ENCODE data around the gene CNDP2. TPM values are rescaled to one million over a fixed set of nuclear protein-coding genes. Genes with fewer than 3 reads are reported as not detected.
A peak's percentile ranks its signal among the peaks of the same experiment; 100 is the strongest.

Gene CNDP2
- total RNA-seq, 1 donor from 2014 or later: 67.4 TPM

GRCh38 chr18:74482697-74483096 lies 13.5 kb upstream of the CNDP2 start:
- H3K27me3 ChIP-seq (ENCODE audit: control insufficient read depth, insufficient read depth, low read length): no peaks in the 10 kb centered on the region
- TF ChIP-seq CTCF (IDR thresholded peaks at IDR 0.05; ENCODE audit: insufficient read depth, low read length, severe bottlenecking): no peak
- no peak for FAIRE-seq

DNA sequence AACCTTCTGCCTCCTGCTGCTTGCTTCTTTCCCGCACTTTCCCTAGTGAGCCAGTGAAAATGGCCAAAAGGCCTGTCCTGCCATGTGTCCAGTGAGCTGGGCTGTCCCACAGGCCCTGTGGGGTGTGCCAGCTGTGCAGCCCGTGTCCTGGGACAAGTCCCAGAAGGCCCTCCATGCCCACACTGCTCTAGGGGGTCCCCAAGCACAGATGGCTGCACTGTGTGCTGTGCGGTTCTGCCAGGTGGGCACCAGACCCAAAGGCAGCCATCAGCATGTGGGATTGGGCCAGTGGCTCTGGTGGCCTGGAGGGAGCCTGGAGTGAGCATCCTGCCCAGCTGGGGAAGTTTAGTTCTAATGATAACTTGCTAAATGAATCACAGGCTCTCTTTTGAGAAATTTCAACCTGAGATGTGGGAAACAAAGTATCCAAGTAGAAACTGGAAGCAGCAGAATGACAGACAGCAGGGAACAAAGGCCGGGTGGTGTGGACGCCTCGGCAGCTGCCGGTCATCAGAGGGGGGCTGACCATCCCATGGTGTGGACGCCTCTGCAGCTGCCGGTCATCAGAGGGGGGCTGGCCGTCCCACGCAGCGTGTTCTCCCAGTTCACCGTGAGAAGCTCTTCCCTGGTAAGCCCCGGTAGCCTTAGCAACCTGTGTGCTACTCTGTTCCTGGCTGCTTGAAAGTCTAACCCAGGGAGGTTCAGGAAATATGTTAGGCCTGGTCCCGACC lies 9.9 kb upstream of the CNDP2 start:
- Histone ChIP-seq H3K27me3 (ENCODE audit: control insufficient read depth, insufficient read depth, low read length) (no peaks in the 10 kb centered on the region), H3K36me3 (ENCODE audit: control insufficient read depth, insufficient read depth, low read length) (no peaks in the 10 kb centered on the region), H3K4me3 (ENCODE audit: low read depth, low read length) (no peak overlapping the region)
- no peak for FAIRE-seq
- no peak for DNase-seq (ENCODE audit: low read depth)
- no peak for TF ChIP-seq CTCF (IDR thresholded peaks at IDR 0.05; ENCODE audit: insufficient read depth, low read length, severe bottlenecking)

More at GRCh38 chr18:74482697-74483096, 13.5 kb upstream of the CNDP2 start:
- H3K36me3 ChIP-seq (ENCODE audit: control insufficient read depth, insufficient read depth, low read length): no peaks in the 10 kb centered on the region
- no peak overlapping the region for H3K4me3 ChIP-seq (ENCODE audit: low read depth, low read length)
- DNase-seq (ENCODE audit: low read depth): no peak

GRCh38 chr18:74488354-74488753 lies 7.8 kb upstream of the CNDP2 start:
- FAIRE-seq: peak; percentile 36
- no peaks in the 10 kb centered on the region for H3K36me3 ChIP-seq (ENCODE audit: control insufficient read depth, insufficient read depth, low read length)
- H3K4me3 ChIP-seq (ENCODE audit: low read depth, low read length): no peak overlapping the region
- TF ChIP-seq CTCF (IDR thresholded peaks at IDR 0.05; ENCODE audit: insufficient read depth, low read length, severe bottlenecking): no peak
- H3K27me3 ChIP-seq (ENCODE audit: control insufficient read depth, insufficient read depth, low read length): no peaks in the 10 kb centered on the region
- DNase-seq (ENCODE audit: low read depth): no peak

DNA sequence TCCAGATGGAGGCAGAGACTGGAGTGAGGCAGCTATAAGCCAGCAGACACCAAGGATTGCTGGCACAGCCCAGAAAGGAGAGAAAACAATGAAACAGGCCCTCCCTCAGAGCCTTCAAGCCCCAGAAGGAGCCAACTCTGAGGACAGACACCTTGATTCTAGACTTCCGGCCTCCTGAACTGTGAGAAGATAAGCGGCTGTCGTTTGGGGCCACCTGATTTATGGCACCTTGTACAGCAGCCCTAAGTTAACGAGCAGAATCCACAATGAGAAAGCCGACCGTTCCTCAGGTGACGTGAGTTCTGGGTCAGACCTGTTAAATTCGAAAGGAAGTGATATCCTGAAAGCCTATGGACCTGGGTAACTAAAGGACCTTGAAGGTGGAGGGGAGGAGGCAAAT lies 7.3 kb upstream of the CNDP2 start:
- Histone ChIP-seq H3K4me3 (ENCODE audit: low read depth, low read length) (no peak overlapping the region), H3K27me3 (ENCODE audit: control insufficient read depth, insufficient read depth, low read length) (no peaks in the 10 kb centered on the region), H3K36me3 (ENCODE audit: control insufficient read depth, insufficient read depth, low read length) (no peaks in the 10 kb centered on the region)
- no peak for DNase-seq (ENCODE audit: low read depth)
- no peak for TF ChIP-seq CTCF (IDR thresholded peaks at IDR 0.05; ENCODE audit: insufficient read depth, low read length, severe bottlenecking)
- no peak for FAIRE-seq

GRCh38 chr18:74489676-74490075 lies 6.5 kb upstream of the CNDP2 start:
- FAIRE-seq: no peak
- no peak for TF ChIP-seq CTCF (IDR thresholded peaks at IDR 0.05; ENCODE audit: insufficient read depth, low read length, severe bottlenecking)
- H3K27me3 ChIP-seq (ENCODE audit: control insufficient read depth, insufficient read depth, low read length): no peaks in the 10 kb centered on the region
- H3K4me3 ChIP-seq (ENCODE audit: low read depth, low read length): no peak overlapping the region
- no peaks in the 10 kb centered on the region for H3K36me3 ChIP-seq (ENCODE audit: control insufficient read depth, insufficient read depth, low read length)
- no peak for DNase-seq (ENCODE audit: low read depth)

- DNase-seq (ENCODE audit: low read depth): no peak
- no peak for TF ChIP-seq CTCF (IDR thresholded peaks at IDR 0.05; ENCODE audit: insufficient read depth, low read length, severe bottlenecking)
- no peaks in the 10 kb centered on the region for H3K36me3 ChIP-seq (ENCODE audit: control insufficient read depth, insufficient read depth, low read length)
- H3K4me3 ChIP-seq (ENCODE audit: low read depth, low read length): no peak overlapping the region
- FAIRE-seq: no peak
- H3K27me3 ChIP-seq (ENCODE audit: control insufficient read depth, insufficient read depth, low read length): no peaks in the 10 kb centered on the region
These were observed 3.9 kb upstream of the CNDP2 start for GRCh38 chr18:74492259-74492658.
